Stimulated activated CD8-positive, alpha-beta memory T cell treated with anti-CD3 and anti-CD28 coated beads, Interleukin-15, amount 100 ng/mL, for 4 hours (primary cell): ENCODE measurements around the gene CACNA1E.
"Not testable (repeated sequence)": the region's sequence is repeated elsewhere in the genome, so short reads cannot be mapped to it uniquely, and the experiment has no call there.

Source experiments
- DNase-seq, 2 donors: peaks; one replicate each; pipeline ENCODE4 v3.0.0-alpha.2; 2020; ENCODE audit warnings: low read depth in 2 of 2

Gene CACNA1E

GRCh38 chr1:181517181-181517875 is 34.0 kb downstream of the CACNA1E start:
- no peak for DNase-seq

- no peak for DNase-seq
Observed at GRCh38 chr1:181518152-181518551, 34.8 kb downstream of the CACNA1E start.

GRCh38 chr1:181522864-181523263 is 39.5 kb downstream of the CACNA1E start:
- DNase-seq = no peak

GRCh38 chr1:181525104-181525721 is 41.9 kb downstream of the CACNA1E start:
- DNase-seq = no peak

- DNase-seq = not testable (repeated sequence)
Observed at GRCh38 chr1:181528241-181528640, 44.9 kb downstream of the CACNA1E start.

GRCh38 chr1:181531441-181531840 is 48.1 kb downstream of the CACNA1E start:
- no peak for DNase-seq

- no peak for DNase-seq
Observed at GRCh38 chr1:181531951-181532600, 48.8 kb downstream of the CACNA1E start.

- no peak for DNase-seq
Observed at GRCh38 chr1:181538836-181539235, 55.5 kb downstream of the CACNA1E start.

- no peak for DNase-seq
Observed at GRCh38 chr1:181541458-181541857, 58.1 kb downstream of the CACNA1E start.

GRCh38 chr1:181541947-181542346 is 58.6 kb downstream of the CACNA1E start:
- no peak for DNase-seq

GRCh38 chr1:181542406-181542805 is 59.1 kb downstream of the CACNA1E start:
- DNase-seq = not testable (repeated sequence)

GRCh38 chr1:181545395-181545794 is 62.1 kb downstream of the CACNA1E start:
- DNase-seq = no peak

- DNase-seq = no peak
Observed at GRCh38 chr1:181548497-181548896, 65.2 kb downstream of the CACNA1E start.

GRCh38 chr1:181551249-181551648 is 67.9 kb downstream of the CACNA1E start:
- no peak for DNase-seq

GRCh38 chr1:181551754-181552153 is 68.4 kb downstream of the CACNA1E start:
- no peak for DNase-seq

- DNase-seq = no peak
Observed at GRCh38 chr1:181554465-181554864, 71.1 kb downstream of the CACNA1E start.

GRCh38 chr1:181556631-181557030 is 73.3 kb downstream of the CACNA1E start:
- DNase-seq = no peak

GRCh38 chr1:181557313-181557712 is 74.0 kb downstream of the CACNA1E start:
- no peak for DNase-seq

- no peak for DNase-seq
Observed at GRCh38 chr1:181558416-181558815, 75.1 kb downstream of the CACNA1E start.

GRCh38 chr1:181559142-181559541 is 75.8 kb downstream of the CACNA1E start:
- no peak for DNase-seq

GRCh38 chr1:181562395-181562794 is 79.1 kb downstream of the CACNA1E start:
- no peak for DNase-seq

GRCh38 chr1:181568736-181569135 is 85.4 kb downstream of the CACNA1E start:
- DNase-seq = no peak

- DNase-seq = no peak
Observed at GRCh38 chr1:181577475-181577874, 94.2 kb downstream of the CACNA1E start.
